Stimulated activated CD8-positive, alpha-beta memory T cell treated with anti-CD3 and anti-CD28 coated beads, Interleukin-12 subunit alpha, Interleukin-12 subunit beta, amount 100 ng/mL, for 4 hours (primary cell): ENCODE results near the gene WDFY2.

Source experiments
- DNase-seq: peaks from one replicate; pipeline ENCODE4 v3.0.0-alpha.2; 2020; ENCODE audit warnings: low read depth

WDFY2 gene

DNA sequence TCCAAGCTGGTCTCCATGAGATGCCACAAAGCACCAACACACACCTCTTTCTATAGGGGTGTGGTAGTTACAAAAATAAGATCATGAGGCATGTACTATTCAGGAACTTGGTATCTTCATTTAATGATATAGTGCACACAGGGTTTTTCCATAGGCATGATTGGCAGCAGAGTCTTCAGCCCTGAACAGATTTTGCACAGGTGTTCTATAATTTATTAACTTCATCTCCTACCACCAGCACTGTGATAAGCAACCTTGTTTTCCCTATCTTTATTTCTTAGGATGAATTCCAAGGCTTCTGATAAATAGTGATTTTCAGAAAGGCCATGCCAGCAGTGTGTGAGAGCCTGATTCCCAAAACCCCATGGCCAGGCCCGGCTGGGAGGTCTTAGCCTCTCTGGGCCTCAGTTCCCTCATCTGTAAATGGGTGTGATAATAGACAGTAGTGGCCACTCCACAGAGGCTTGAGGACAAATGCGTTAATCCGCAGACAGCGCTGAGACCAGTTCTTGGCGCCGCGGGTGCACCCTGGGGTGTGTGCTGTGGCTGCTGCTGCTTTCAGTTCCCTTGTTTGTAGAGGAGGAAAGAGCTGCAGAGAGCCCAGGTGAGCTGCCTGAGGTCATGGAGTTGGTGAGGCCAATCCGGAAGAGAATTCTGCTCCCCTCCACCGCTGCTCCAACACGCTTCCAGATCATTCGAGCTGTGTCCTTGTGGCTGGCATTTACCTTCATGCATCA is 186.6 kb downstream of the WDFY2 start:
- no peak for DNase-seq

DNA sequence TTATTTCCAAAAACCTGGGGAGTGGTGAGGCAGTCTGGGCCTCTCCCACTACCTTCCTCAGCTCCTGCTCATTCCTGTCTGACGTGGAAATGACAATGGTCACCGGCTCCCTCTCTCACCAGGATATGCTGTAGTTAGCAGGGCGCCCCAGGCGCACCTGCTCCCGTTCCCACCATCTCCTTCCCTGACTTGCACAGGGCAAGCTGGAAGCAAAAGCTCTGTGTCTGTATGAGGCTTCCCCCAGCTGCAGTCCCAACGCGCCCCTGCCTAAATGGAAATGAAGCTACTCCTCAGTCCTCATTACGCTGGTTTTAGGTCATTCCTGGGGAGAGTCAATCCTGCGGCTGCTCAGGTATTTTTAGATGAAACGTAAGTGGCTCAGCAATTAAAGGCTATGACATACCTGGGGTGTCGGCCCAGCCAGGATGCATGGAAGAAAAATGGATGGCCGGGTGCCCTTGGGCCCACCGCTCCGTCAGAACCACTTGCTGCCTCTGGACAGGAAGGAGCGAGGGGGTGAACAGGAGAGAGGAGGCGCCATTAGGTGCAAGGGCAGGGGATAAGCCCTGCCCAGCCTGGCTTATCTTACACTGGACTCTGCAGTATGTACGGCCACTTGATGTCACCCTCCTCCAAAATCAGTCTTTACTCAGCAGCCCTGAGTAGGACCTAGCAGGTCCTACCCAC is 187.3 kb downstream of the WDFY2 start:
- DNase-seq: no peak

DNA sequence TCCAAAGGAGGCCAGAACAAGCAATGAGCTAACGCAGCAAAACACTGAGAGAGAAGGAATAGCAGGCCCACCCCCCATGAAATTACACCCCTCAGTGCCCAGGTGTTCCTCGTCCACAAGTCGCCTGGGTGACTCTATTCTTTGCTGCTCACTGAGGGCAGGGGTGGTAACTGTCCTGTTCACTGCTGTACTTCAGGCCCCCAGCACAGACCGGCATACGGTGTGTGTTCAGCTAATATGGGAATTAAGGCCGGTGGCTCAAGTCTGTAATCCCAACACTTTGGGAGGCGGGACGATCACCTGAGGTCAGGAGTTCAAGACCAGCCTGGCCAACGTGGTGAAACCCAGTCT is 187.8 kb downstream of the WDFY2 start:
- no peak for DNase-seq

GRCh38 chr13:51772781-51773180 is 188.5 kb downstream of the WDFY2 start:
- no peak for DNase-seq

DNA sequence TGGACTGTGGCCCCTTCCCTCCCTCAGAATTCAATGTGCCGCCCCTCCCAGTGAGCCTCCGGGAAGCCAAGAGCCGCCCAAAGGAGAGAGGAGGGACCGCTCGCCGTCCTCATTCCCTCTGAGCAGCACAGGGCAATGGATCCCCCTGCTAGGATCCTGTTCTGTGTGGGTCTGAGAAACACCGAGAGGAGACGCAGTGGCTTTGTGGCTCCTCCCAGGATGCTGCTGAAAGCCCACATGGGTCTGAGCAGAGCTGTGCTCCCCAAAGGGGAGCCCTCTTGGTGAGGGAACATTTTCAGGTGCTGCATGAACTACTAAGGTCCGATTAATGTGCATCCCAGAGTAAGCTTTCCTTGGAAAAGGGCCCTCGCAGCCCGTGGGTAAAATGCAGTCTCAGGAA is 189.3 kb downstream of the WDFY2 start:
- DNase-seq: no peak

DNA sequence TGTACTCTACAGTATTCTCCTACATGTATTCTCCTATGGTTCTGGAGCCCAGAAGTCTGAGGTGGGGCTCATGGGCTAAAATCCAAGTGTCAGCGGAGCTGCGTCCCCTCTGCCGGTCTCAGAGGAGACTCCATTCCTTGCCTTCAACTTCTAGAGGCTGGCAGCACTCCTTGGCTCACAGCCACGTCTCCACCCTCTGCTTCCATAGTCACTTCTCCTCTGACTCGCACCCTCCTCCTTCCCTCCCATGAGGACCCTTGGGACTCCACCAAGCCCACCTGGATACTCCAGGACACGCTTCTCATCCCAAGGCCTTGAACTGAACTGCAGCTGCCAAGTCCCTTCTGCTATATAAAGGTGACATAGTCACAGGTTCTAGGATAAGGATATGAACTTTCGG is 191.9 kb downstream of the WDFY2 start:
- DNase-seq: no peak

GRCh38 chr13:51777921-51778320 is 193.7 kb downstream of the WDFY2 start:
- no peak for DNase-seq

- no peak for DNase-seq
These were observed 194.1 kb downstream of the WDFY2 start for GRCh38 chr13:51778392-51778791.

- DNase-seq: no peak
These were observed 195.8 kb downstream of the WDFY2 start for GRCh38 chr13:51780099-51780498.

DNA sequence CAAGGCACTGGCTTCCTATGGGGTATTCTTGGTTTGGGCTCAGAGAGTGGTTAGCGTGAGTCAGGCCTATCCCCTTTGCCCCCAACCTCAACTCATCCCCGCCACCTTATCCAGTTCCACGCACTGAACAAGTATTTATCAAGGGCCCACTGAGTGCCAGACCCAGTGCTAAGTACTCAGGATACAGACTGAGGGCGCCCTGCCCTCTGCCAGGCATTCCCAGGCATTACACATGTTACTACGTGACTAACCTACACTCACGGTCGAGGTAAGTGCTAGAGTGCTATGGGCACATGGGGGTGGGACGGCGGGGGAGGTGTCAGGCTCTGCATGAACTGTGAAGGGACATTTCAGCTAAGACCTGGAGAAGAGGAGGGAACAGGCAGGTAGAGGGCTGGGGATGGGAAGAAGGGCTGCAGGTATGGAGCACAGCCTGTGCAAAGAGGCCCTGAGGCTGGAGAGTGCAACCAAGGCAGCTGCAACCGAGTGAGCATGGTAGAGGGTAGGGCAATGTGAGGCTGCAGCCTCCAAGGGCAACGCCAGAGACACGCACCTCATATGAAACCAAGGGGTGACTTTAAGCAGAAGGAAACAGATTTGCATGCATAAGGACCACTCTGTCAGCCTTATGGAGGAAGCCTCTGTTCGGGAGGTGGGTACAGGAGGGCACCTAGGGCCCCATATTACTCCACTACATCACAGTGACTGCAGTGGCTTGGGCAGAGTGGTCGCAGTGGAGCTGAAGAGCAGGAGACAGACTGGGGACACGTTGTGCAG is 197.2 kb downstream of the WDFY2 start:
- DNase-seq: no peak

GRCh38 chr13:51782026-51782710 is 197.9 kb downstream of the WDFY2 start:
- DNase-seq: no peak

GRCh38 chr13:51783428-51784094 is 199.3 kb downstream of the WDFY2 start:
- no peak for DNase-seq

DNA sequence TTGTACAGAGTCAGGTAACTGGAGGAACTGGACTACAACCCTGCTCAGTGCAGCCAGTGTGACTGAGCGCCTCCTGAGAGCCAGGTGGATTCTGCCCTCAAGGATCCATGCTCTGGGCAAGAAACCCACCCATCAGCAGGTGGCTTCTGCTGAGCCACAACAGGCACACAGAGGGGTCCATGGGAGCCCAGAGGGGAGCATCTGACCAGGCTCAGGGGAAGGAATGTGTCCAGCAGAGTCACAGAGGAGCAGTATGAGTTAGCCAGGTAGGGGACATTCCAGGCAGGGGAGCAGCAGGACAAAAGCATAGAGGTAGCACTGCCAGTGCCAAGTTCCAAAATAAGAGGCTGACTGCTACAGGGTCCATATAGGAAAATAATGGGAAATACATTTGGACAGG is 199.8 kb downstream of the WDFY2 start:
- DNase-seq: no peak

DNA sequence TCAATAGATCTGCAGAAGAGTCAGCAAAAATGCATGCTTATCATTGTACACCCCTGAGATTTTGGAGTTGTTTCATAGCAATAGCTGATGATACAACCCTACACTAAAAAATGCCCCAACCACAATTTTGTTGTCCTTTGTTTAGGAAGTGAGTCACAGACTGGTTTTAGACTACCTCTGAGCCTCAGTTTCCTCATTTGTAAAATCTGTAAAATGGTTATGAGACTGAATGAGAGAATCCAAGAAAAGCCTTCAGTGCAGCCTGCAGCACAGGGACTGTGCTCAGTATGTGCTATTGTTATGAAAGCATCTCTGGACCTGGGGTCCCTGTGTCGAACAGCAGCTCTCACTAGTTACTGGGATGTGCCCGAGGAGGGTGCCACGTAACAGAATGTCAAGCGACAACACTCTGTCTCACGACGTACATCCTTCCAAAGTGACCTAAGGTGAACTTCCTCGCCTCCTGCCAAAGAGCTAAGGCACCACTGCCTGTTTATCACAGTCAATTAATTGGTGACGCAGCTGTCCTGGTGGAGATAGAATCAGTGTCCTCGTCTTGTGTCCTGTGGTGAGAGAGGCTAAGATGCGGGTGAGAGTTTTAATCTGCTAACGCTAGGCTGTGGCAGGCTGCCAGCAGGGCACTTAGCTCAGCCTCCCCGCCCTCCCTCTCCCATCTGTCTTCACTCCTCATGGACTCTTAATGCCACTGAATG is 201.6 kb downstream of the WDFY2 start:
- no peak for DNase-seq

- no peak for DNase-seq
These were observed 202.4 kb downstream of the WDFY2 start for GRCh38 chr13:51786425-51787265.

DNA sequence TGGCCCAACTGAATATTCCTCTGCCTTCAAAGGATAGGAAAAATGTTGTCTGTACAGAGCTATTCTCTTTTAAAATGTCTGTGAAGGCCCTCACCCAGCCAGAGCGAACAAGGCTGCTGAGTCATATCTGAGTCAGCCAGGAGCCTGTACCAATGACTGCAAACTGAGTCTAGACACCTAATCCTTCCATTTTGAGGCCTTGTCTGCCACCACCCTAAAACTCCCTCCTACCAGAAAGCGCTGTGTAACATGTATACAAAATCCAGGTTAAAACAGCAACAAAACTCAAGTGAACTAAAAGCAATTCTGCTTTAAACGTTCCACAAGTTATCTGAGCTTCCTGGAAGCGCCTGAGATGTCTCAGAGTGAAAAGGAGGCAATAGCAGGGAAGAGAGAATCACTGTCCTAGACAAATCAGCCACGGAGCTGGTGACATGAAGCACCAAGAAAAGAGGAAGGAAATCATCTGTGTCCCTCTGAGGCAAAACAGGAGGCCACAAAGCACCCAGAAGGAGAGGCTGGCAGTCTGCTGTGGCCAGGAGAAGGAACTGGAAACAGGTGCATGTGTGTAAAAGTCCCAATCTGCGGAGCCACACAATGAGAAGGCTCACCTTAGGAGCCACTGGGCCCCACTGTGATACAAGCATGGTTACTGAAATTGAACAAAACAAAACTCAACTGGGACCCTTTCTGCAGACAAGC is 209.5 kb downstream of the WDFY2 start:
- DNase-seq: no peak

GRCh38 chr13:51794964-51795363 is 210.7 kb downstream of the WDFY2 start:
- no peak for DNase-seq

DNA sequence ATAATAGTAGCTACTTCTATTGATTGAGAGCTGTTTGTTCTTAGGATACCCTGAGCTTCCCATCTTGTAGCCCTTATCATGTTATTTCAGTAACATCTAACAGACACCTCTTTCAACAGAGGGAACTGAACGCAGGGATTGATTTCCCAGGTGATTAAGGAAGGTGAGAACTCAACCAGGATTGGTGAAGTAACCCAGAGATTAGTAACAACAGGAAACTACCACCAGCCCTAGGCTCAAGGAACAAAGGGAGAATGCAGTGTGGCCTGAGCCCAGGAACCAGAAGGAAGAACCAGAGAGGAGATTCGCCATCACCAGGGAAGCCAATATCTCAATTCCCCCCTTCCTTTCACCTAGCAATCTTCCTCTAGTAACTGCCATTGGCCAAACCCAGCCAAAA is 211.2 kb downstream of the WDFY2 start:
- DNase-seq: no peak

GRCh38 chr13:51796546-51796945 is 212.3 kb downstream of the WDFY2 start:
- DNase-seq: no peak
